Amniotic epithelial cell (primary cell): ENCODE results near the gene ZNF423.

Source experiments
- DNase-seq: peaks from one replicate; pipeline ENCODE4 v3.0.0-alpha.2; 2010; ENCODE audit warnings: low read depth

ZNF423 gene

DNA sequence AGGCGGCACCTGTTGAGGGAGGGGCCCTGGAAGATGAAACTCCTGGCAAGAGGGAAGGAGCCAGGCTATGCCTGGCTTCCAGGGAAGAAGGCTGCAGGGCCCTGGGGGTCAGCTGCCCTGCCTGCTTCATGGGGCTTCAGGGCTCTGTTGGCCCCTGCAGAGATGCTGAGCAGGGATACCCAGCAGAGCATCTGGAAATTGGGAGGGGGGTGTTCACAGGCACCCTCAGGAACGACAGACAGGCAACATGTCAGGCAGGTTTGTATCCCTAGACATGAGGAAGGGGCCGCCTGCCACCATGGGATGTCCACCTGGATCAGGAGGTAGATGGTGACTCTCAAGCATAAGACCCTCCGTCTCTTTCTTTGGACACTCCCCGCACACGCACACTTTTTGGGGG lies 13.8 kb upstream of the ZNF423 start:
- no peak for DNase-seq

DNA sequence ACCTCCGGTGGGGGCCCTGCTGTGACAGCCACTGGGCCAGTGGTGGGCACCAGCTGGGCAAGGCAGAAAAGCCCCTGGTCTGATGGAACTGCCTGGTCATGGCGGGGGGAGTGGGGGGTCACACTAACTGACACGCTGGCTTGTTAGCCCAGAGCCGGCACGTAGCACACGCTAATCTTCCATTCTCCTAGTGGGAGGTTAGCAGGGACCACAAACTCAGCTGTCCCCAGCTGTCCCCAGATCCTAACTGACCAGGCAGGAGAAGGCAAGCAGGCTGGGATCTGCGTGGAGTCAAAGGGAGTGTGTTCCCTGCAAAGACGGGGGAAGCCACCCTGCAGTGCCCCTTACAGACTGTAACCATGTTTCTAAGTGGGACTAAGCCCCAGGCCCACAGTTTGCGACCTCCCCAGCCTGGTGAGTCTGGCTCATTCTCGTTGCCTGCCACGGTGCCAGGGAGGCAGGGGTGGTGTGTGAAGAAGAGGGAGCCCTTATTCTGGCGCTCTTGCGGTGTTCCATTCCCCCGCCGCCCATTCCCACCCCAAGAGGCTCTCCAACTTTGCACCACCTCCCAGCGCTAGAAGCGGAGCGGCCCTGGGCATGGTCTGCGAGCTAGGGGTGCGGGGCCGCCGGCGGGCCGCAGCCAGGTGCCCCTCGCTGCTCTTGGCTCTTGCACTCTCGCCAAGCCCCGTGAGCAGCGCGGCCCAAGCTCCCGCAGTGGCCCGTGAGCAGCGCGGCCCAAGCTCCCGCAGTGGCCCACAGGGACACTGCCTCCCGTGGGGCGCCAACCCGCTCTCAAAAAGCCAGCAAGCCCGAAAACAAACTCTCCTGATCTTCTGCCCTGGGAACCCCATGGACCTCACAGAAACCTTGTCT lies 12.1 kb upstream of the ZNF423 start:
- DNase-seq: no peak

DNA sequence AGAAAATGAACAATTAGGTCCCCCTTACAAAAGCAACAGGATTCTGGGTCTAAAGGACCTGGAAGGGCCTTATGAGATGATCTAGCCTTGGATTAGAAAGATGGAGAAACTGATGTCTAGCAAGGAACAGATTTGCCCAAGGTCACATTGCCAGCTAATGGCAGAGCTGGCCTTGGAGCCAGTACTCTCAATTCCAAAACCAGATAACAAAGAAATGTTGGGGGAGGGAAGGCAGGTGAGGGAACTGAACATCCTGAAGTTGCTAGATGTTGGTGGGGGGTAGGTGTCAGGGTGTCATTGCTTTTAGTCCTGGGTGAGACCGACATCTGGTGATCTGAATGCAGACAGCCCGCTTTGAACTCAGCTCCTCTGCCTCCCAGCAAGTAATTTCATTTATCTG lies 11.3 kb upstream of the ZNF423 start:
- no peak for DNase-seq

DNA sequence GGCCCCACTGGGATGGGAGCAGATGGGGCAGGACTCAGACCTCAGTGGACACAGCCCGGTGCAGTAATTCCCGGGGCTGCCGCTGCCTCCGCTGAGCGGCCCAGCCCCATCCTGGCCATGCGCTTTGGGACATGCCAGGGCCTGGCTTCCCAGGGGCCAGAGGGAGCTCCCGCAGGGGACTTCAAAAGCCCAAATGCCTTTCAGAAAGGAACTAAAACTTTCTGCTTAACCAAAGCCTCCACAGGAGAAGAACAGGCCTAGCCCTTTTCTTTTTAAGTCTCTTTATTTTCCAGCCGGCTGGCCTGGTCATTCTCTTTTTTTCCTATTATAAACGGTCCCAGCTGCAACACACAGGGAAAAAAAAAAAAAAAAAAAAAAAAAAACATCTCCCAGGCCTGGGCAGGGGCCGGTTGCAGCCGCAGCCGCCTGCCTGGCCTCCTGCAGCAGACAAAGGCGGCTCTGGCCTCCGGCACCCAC lies 10.7 kb upstream of the ZNF423 start:
- no peak for DNase-seq

DNA sequence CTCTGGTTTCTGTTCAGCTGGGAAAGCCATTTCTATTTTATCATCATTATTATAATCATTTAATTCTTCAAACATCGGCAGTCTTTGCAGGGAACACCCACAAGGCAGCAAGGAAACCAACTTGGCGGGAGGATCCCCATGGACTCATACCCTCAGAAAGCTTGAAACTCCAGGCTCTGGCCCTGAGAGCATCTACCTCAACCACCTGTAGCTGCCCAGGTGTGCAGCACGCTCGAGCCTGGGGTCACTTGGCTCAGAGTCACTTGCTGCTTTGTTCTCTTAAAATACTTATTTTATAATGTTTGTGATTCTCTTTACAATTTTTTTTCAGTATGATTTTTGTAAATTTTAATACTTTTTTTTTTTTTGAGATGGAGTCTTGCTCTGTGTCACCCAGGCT lies 6.8 kb upstream of the ZNF423 start:
- DNase-seq: no peak

DNA sequence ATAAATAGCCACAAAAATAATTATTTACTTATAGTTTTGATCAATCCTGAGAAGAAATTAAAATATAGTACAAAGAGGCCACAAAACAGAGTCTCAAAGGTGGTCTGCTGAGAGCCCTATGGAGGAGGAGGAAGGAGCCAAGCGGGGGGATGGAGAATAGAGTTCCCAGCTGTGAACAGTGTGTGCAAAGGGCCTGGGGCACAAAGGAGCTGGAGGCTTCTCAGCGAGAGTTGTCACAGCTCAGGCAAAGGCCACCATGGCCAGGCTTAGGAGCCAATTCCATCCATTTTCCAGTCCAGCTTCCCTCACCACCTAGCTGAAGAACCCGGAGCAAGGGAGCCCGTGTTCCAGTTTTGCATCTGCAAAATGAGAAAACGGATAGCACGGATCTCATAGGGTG lies 5.4 kb upstream of the ZNF423 start:
- DNase-seq: no peak

DNA sequence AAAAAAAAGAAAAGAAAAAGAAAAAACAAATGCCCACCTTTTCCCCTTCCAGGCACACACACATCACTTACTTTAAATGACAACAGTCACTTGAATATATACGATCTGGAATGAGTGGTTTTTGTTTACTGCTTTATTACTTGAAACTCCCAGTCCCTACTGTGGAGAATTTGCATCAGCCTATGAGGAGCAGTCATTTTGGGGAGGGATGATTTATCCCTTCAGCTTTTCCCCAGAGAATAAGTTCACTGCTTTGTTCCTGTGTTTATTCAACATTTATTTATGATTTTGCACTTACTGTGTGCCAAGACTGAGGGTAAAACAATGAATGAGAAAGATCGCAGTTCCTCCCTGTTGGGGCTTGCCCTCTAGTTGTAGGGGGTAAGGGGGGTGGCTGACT lies 4.7 kb upstream of the ZNF423 start:
- no peak for DNase-seq

DNA sequence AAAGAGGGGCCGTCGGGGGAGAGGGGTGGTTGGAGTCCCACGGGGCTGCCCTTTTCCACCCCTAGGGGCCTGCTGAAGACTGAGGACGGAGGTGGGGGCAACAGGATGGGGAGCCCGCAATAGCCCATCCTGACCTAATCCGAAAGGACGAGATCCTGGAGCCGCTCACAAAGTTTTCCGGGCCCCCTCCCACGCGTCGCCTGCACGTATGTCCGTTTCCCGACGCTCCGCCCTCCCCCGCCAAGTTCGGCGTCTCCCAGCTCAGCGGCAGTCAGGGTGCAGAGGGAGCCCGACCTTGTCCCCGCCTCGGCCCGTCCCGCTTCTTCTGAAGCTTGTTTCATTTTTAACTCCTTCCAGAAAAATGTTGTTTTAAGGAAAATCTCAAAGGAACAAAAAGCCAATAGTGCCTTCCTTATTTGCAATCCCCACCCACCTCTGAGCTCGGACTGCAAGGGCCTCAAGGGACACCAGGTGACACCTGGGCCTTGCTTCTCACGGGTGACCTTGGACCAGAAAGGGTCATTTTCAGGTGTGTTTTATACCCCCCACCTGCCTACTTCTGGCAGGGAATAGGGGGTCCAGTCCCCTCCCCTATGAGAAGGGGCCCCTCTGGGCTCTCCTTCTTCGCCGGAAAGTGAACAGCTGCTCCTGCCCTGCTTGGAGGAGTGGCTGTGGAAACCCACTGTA lies 3.4 kb upstream of the ZNF423 start:
- DNase-seq: no peak

DNA sequence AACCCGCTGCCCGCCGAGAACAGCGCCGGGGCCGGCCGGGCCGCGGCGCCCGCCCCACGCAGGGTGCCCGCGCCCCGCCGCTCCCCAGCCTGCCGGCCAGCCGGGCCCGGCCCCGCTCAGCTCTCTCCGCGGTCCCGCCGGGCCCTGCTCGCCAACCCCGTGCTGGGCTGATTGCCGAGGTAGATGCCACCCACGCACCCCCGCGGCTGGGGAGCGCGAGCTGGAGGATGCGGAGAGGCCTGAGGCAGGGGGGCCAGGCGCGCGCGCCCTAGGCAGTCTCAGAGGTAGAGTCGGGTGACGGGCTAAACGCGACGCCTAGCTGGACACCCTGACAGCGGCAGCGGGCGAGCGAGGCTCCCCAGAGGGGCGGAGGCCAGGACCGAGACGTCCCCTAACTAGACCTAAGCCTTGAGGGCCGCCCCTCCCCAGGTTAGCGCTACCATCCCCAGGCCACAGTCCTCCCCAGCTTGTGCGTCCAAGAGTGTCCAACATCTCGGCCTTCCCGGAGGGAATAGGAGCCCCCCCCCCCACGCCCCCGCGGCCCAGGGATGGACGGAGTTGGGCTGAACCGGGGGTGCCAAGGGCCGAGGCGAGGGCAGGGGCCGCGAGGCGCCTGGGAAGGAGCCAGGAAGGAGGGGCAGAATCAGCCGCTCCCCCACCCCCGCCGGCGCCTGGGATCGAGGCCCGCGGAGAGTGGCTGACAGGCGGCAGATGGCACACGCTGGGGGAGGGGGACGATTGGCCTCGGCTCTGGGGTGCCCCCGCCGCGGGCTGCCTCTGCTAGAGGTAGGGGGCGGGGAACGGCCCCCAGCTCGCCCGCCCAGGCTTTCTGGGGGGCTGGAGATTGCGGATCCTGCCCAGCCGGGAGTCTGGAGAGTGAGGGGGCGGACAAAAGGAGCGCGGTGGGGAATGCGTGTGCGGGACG lies 2.5 kb upstream of the ZNF423 start:
- DNase-seq: no peak

DNA sequence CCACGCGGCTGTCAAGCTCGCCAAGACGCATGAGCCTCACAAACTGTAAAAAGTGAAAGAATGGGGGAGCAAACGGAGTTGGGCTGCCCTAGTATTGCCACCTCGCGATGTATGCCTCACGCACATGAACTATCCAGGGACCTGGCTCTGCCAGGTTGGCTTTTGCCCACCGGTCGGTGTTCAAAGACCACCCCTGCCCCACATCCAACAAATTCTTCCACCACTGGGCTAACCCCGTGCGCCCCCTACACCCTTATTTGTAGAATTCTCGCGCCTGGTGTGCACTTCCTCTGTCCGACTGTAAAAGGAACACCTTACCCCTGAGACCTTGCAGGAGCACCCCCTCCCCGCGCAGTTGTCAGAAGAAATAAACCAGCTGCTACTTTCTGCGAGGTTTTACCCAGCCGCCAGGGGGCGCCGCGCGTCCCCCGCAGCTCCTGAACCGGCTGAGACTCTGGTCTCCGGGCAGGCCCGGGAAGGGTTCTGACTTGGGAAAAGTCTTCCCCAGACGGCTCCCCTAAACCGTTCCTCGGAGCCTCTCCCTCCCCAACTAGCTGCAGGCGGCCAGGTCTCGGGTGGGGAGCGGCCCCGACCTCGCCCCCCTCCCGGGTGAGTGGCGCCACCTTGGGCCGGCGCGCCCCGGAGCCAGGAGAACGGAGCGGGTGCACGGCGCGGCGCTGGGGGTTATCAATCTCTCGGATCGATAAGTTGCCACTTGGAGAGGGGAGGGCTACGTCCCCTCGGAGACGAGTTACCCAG lies 1.7 kb upstream of the ZNF423 start:
- no peak for DNase-seq

DNA sequence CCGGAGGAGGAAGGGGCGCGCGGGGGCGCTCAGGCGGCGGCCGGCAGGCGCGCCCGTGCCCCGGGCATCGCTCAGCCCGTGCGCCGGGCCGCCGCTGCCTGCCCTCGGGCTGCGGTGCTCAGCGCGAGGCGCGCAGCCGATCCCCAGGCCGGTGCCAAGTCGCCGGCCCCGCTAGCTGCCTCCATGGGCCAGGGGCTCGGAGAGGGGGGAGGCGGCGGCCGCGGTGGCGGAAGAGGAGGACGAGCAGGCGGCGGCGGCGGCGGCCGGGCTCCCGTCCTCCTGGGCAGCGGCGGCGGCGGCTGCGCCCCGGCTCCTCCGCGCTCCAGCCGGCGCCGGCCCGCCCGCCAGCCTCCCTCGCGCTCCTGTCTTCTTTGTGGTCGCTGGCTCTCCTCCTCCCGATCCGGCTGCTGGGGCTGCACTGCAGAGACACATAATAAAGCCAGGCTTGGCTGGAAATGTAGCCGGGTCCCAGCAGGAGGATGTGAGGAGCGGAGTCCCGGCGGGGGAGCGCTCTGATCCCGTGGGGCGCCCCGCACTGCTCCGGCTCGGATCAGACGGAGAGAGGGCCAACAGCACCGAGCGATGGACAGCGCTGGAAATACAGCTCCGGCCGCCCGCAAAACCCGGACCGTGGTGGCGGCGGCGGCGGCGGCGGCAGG lies 889 bp upstream of the ZNF423 start:
- DNase-seq: peak; percentile 66

DNA sequence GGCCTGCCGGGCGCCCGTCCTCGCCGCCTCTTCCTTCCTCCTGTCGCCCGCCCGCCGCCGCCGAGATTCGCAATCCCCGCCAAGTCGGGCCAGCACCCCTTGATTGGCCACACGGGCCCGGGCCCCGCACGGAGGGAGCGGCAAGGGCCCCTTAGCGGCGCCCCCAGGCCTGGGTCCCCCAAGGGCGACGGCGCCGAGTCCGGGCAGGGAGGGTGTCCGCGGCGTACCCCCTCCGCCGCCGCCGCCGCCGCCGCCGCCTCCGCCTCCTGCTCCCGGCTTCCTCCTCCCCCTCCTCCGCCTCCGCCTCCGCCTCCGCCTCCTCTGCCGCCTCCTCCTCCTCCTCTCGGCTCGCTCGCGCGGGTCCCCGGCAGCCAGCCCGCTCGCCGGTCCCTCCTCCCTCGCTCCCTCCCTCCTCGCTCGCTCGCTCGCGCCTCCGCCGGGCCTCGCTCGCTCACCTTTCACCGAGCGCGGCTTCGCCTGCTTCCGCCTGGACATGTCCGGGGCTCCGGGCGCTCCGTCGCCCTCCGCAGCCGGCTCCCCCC lies 561 bp downstream of the ZNF423 start:
- peak; percentile 69 for DNase-seq

DNA sequence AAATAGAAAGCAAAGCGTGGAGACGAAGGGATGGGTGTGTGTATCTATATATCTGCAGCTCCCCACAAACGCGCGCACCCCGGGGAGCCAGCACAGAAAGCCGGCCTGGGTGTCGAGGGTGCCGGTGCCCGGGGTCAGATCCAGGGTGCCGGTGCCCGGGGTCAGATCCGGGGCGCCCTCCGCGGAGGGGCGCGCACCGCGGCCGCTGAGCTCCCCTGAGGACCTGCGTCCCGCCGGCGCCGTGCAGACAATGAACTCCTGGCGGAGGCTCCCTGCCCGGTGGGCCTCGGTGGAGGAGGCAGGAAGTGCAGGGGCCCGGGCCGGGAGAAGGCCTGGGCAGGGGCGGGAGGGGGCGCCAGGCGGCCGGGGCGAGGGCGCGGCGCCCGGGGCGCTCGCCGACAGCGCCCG lies 1.1 kb downstream of the ZNF423 start:
- no peak for DNase-seq

DNA sequence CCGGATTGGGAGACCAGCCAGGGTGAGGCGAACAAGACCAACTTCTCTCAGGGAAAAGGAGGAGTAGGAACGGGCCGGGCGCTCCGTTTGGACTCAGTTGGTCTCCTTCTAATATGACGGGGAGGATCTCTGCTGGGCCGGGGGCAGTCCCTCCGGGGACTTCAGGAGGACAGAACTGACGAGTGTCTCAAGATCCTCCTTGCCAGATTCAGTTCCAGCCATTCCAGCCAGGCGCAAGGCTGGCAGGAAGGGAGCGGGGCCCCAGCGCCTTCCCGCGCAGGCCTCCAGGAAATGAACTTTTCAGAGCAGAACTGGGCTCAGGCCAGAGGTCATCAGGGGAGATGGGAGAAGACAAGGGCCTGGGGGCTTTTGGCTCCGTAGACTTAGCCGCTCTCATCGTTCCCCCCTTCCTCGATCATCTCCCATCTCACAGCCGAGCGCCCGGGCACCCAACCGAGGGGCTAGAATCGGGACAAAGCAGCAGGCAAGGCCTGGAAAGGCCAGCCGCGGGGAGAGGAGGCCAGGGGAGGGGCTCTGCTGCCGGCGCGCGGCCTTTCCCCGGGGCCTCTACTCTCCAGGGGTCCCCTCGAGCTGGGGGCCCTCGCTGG lies 1.6 kb downstream of the ZNF423 start:
- no peak for DNase-seq

DNA sequence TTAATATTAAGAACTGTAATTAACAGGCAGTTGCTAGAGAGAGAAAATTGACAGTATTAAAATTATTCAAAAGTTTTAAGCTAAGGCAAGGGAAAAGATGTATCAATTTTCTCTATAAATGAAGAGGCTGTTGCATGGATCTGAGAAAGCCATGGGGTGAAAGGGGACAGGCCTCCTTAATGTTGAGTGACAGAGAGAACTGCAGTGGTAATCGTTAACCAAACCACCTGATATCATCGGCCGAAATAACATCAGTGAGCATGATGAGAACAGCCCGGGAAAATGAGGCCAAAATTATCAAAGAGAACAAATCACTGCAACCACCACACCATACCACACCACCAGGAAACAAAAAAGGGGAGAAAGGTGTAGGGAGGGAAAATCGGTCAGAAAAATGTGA lies 3.6 kb downstream of the ZNF423 start:
- DNase-seq: no peak

DNA sequence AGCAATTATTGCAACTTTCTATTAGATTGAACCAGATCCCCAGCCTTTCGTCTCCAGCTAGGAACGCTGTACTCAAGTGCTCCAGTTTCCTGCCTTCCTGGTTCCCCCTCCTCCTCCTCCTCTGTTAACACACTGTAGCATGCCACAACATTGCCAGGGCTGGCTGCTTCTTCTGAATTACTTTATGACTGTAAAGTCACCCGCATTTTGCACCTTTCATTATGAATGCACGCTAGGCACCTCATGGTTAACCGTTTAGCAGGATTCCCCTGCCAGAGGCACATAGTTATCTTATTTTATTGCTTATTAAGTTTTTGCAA lies 4.5 kb downstream of the ZNF423 start:
- DNase-seq: no peak

DNA sequence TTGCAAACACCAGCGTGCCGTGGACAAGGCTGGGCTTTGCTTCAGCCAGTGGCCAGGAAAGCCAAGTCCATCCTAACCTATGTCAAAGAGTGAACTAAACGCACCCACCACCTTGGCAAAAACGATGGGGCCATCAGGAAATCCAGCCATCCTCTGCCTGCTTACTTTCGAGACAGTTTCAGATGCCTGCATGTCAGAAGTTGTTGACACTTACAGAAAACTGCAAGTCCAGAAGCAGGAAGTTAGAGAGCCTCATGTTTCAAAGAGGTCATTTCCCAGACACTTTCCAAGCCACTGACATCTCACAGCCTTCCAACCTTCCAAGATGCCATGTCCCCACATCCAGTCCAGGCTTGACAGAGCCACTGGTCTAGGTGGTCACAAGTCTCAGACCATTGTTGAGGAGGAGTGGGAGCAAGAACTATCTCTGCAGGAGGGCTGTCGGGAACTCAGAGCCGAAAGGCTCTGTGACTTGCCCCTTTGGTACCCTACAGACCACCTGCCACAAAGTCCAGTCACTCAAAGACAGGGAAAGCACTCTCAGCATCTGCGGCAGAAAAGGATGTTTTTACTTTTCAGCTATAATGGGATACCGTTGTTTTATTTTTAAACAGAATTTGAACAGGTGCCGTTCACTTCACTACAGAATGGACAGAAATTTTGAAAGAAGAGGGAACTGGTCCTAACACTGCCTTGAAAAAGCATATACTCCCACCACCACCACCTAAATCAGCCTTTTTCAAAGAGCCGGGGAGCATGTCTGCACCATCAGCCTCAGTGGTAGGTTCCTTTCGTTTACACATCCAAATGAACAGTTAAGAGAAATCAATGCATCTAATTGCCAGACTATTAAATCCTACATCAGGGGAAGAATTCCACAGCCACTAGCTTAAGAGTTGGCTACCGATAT lies 5.1 kb downstream of the ZNF423 start:
- no peak for DNase-seq

DNA sequence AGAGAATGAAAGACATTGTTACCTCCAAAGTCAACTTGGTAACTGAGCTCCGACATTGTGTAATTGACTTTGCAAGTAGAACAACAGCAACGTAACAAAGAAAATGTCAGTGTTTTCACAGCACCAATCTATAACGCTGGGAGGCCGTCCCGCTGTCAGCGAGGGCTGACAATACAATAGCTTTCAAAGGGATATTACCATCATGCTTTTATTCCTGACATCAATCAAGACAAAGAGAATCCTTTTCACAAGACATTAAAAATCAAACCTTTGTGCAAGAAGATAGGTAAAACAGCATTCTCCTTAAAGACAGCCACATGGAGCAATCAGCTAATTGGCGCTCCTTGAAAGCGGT lies 6.2 kb downstream of the ZNF423 start:
- no peak for DNase-seq

DNA sequence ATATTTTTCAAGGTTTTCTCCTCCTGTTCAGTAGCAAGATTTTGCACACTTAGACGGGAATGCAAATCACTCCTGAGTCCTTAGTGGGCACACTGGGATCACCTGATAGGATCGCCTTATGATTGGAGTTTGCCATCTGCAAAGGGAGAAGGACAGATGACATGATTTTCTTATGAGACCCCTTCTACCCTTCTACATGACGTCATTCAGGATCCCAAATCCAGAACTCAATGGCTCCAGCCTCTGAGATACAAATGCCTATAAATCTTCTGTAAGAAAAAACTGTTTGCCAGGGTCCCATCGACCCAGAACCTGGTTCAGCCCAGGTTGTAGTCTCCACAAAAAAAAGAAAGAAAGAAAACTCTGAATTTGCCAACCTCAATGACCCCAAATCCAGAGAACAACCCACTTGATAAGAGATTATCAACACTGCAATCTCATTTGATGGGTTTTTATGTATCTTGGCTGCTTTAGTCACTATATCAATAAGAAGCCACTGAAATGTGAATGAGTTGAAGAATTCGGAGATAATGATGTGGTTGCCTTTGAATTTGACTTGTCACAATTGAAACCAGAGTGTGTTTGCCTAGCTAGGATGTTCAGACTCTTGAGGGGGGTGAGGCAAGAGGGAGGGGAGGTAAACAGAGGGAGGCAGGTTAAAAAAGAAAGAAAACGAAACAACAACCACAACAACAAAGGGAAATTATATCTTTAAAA lies 6.7 kb downstream of the ZNF423 start:
- DNase-seq: no peak
